ENCODE results near the gene TGFBR2.
"Not testable (repeated sequence)": the region's sequence is repeated elsewhere in the genome, so short reads cannot be mapped to it uniquely, and the experiment has no call there.

Gene TGFBR2

DNA sequence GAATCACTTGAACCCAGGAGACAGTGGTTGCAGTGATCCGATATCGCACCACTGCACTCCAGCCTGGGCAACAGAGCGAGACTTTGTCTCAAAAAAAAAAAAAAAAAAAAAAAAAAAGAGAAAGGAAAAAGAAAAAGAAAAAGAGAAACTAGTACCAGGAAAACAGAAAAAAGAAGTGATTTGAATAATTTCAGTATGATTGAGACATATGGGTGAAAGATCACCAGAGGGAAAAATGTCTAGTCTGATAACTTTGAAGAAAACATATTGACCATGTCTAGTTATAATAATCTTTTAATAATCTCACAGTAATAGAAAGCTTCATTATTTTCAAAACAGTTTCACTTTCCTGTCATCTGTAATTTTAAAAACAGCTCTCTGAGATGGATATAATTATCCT, 16.4 kb downstream of the TGFBR2 start:
- H3K4me3 ChIP-seq (replicated peaks; ENCODE audit: insufficient read depth, low read length): no peak overlapping the region
- no peak for DNase-seq (ENCODE audit: low read depth in 1 of 2, low spot score in 1 of 2)

GRCh38 chr3:30623351-30623750, 16.9 kb downstream of the TGFBR2 start:
- Histone ChIP-seq H3K4me3 (replicated peaks; ENCODE audit: insufficient read depth, low read length) (no peak overlapping the region), H3K27ac (replicated peaks) (no peak overlapping the region), H3K27me3 (ENCODE audit: insufficient read depth, poor library complexity, severe bottlenecking) (no peaks in the 10 kb centered on the region)
- DNase-seq (ENCODE audit: low read depth in 1 of 2, low spot score in 1 of 2): no peak
- TF ChIP-seq, protein P1, sequence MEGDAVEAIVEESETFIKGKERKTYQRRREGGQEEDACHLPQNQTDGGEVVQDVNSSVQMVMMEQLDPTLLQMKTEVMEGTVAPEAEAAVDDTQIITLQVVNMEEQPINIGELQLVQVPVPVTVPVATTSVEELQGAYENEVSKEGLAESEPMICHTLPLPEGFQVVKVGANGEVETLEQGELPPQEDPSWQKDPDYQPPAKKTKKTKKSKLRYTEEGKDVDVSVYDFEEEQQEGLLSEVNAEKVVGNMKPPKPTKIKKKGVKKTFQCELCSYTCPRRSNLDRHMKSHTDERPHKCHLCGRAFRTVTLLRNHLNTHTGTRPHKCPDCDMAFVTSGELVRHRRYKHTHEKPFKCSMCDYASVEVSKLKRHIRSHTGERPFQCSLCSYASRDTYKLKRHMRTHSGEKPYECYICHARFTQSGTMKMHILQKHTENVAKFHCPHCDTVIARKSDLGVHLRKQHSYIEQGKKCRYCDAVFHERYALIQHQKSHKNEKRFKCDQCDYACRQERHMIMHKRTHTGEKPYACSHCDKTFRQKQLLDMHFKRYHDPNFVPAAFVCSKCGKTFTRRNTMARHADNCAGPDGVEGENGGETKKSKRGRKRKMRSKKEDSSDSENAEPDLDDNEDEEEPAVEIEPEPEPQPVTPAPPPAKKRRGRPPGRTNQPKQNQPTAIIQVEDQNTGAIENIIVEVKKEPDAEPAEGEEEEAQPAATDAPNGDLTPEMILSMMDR (IDR thresholded peaks at IDR 0.05; ENCODE audit: insufficient read depth, low read length): no peak
- TF ChIP-seq SPI1 (IDR thresholded peaks at IDR 0.05; ENCODE audit: borderline replicate concordance, low read depth) (no peak), POLR2AphosphoS5 (IDR thresholded peaks at IDR 0.05; ENCODE audit: low read depth) (no peak), GABPA (IDR thresholded peaks at IDR 0.05; ENCODE audit: low read depth) (no peak)
- TF ChIP-seq, protein P2, sequence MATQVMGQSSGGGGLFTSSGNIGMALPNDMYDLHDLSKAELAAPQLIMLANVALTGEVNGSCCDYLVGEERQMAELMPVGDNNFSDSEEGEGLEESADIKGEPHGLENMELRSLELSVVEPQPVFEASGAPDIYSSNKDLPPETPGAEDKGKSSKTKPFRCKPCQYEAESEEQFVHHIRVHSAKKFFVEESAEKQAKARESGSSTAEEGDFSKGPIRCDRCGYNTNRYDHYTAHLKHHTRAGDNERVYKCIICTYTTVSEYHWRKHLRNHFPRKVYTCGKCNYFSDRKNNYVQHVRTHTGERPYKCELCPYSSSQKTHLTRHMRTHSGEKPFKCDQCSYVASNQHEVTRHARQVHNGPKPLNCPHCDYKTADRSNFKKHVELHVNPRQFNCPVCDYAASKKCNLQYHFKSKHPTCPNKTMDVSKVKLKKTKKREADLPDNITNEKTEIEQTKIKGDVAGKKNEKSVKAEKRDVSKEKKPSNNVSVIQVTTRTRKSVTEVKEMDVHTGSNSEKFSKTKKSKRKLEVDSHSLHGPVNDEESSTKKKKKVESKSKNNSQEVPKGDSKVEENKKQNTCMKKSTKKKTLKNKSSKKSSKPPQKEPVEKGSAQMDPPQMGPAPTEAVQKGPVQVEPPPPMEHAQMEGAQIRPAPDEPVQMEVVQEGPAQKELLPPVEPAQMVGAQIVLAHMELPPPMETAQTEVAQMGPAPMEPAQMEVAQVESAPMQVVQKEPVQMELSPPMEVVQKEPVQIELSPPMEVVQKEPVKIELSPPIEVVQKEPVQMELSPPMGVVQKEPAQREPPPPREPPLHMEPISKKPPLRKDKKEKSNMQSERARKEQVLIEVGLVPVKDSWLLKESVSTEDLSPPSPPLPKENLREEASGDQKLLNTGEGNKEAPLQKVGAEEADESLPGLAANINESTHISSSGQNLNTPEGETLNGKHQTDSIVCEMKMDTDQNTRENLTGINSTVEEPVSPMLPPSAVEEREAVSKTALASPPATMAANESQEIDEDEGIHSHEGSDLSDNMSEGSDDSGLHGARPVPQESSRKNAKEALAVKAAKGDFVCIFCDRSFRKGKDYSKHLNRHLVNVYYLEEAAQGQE (IDR thresholded peaks at IDR 0.05; ENCODE audit: insufficient replicate concordance, low read depth): no peak

More for the DNA sequence above, 16.4 kb downstream of the TGFBR2 start:
- Histone ChIP-seq H3K27me3 (ENCODE audit: insufficient read depth, poor library complexity, severe bottlenecking) (no peaks in the 10 kb centered on the region), H3K27ac (replicated peaks) (no peak overlapping the region)
- TF ChIP-seq GABPA (IDR thresholded peaks at IDR 0.05; ENCODE audit: low read depth) (no peak), POLR2AphosphoS5 (IDR thresholded peaks at IDR 0.05; ENCODE audit: low read depth) (no peak), SPI1 (IDR thresholded peaks at IDR 0.05; ENCODE audit: borderline replicate concordance, low read depth) (no peak)
- TF ChIP-seq, protein P2 (IDR thresholded peaks at IDR 0.05; ENCODE audit: insufficient replicate concordance, low read depth): no peak
- TF ChIP-seq, protein P1 (IDR thresholded peaks at IDR 0.05; ENCODE audit: insufficient read depth, low read length): no peak

- not testable (repeated sequence) for DNase-seq (ENCODE audit: low read depth in 1 of 2, low spot score in 1 of 2); H3K4me3 ChIP-seq (replicated peaks; ENCODE audit: insufficient read depth, low read length); H3K27me3 ChIP-seq (ENCODE audit: insufficient read depth, poor library complexity, severe bottlenecking); H3K27ac ChIP-seq (replicated peaks)
These were observed 18.1 kb downstream of the TGFBR2 start for GRCh38 chr3:30624480-30624879.

- Histone ChIP-seq H3K27me3 (ENCODE audit: insufficient read depth, poor library complexity, severe bottlenecking) (no peaks in the 10 kb centered on the region), H3K4me3 (replicated peaks; ENCODE audit: insufficient read depth, low read length) (no peak overlapping the region), H3K27ac (replicated peaks) (no peak overlapping the region; the same call in 1 of the 2 replicates)
- DNase-seq (ENCODE audit: low read depth in 1 of 2, low spot score in 1 of 2): no peak
- TF ChIP-seq POLR2AphosphoS5 (IDR thresholded peaks at IDR 0.05; ENCODE audit: low read depth): no peak
- TF ChIP-seq GABPA (IDR thresholded peaks at IDR 0.05; ENCODE audit: low read depth): no peak
These were observed 19.4 kb downstream of the TGFBR2 start for GRCh38 chr3:30625541-30626438.

Measured in HL-60 (cell line).